Lung microvascular endothelial cell (primary cell): ENCODE results near the gene PSMA2. TPM values are rescaled to one million over a fixed set of nuclear protein-coding genes. Genes with fewer than 3 reads are reported as not detected.
"Not testable (repeated sequence)": the region's sequence is repeated elsewhere in the genome, so short reads cannot be mapped to it uniquely, and the experiment has no call there.

Experiments used
- DNase-seq, 2 donors: peaks; one replicate each; pipeline versions ENCODE4 v3.0.0 to v3.0.0-alpha.2; 2010; ENCODE audit warnings: low read depth in 2 of 2
- total RNA-seq: library from RNA; depleted of rRNA; stranded (reverse); fragments of >200 nt; gene quantifications from 2 replicates; pipeline ENCODE4 v1.2.1, GENCODE V29; 2014

Gene PSMA2
- total RNA-seq, 1 donor from 2014 or later, result 30.8 TPM

- no peak for DNase-seq
These were observed 24.7 kb downstream of the PSMA2 start for GRCh38 chr7:42907316-42907715.

GRCh38 chr7:42906181-42906580 lies 25.8 kb downstream of the PSMA2 start:
- DNase-seq, result no peak

GRCh38 chr7:42902331-42902730 lies 29.6 kb downstream of the PSMA2 start:
- DNase-seq, result no peak

- no peak for DNase-seq
These were observed 31.1 kb downstream of the PSMA2 start for GRCh38 chr7:42900842-42901241.

- no peak for DNase-seq
These were observed 38.4 kb downstream of the PSMA2 start for GRCh38 chr7:42893346-42894240.

GRCh38 chr7:42886893-42887505 lies 45.0 kb downstream of the PSMA2 start:
- no peak for DNase-seq

GRCh38 chr7:42886129-42886528 lies 45.8 kb downstream of the PSMA2 start:
- DNase-seq, result peak in 1 of 2 donors; percentile 11

GRCh38 chr7:42885183-42885582 lies 46.8 kb downstream of the PSMA2 start:
- not testable (repeated sequence) for DNase-seq

- no peak for DNase-seq
These were observed 48.0 kb downstream of the PSMA2 start for GRCh38 chr7:42883950-42884349.

- DNase-seq, result no peak
These were observed 51.6 kb downstream of the PSMA2 start for GRCh38 chr7:42880392-42880791.

- DNase-seq, result no peak
These were observed 53.7 kb downstream of the PSMA2 start for GRCh38 chr7:42878303-42878702.

- no peak for DNase-seq
These were observed 54.1 kb downstream of the PSMA2 start for GRCh38 chr7:42877862-42878261.

- peak; percentile 60 to 66 for DNase-seq
These were observed 55.5 kb downstream of the PSMA2 start for GRCh38 chr7:42876182-42877068.

GRCh38 chr7:42869131-42870020 lies 62.6 kb downstream of the PSMA2 start:
- DNase-seq, result peak in 1 of 2 donors; percentile 13

- peak in 1 of 2 donors; percentile 46 for DNase-seq
These were observed 63.5 kb downstream of the PSMA2 start for GRCh38 chr7:42868480-42868879.

Other genes with a start within 250 kb of the PSMA2 start
- 2.2 and 5.2 TPM in 2 replicates for gene C7orf25, start 20.1 kb downstream of the PSMA2 start, total RNA-seq
- gene MRPL32, start 202 bp upstream of the PSMA2 start, total RNA-seq, result 47.9 and 63.9 TPM in 2 replicates
- gene HECW1, start 180.5 kb upstream of the PSMA2 start, total RNA-seq, result not detected in 2 replicates